ENCODE data around the gene LNX1. TPM values are rescaled to one million over a fixed set of nuclear protein-coding genes. Genes with fewer than 3 reads are reported as not detected.

The LNX1 gene
- total RNA-seq, 1 experiment from 2014 or later, result 3.3 TPM

- TF ChIP-seq, protein P1, sequence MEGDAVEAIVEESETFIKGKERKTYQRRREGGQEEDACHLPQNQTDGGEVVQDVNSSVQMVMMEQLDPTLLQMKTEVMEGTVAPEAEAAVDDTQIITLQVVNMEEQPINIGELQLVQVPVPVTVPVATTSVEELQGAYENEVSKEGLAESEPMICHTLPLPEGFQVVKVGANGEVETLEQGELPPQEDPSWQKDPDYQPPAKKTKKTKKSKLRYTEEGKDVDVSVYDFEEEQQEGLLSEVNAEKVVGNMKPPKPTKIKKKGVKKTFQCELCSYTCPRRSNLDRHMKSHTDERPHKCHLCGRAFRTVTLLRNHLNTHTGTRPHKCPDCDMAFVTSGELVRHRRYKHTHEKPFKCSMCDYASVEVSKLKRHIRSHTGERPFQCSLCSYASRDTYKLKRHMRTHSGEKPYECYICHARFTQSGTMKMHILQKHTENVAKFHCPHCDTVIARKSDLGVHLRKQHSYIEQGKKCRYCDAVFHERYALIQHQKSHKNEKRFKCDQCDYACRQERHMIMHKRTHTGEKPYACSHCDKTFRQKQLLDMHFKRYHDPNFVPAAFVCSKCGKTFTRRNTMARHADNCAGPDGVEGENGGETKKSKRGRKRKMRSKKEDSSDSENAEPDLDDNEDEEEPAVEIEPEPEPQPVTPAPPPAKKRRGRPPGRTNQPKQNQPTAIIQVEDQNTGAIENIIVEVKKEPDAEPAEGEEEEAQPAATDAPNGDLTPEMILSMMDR (IDR thresholded peaks at IDR 0.05 in 2 of 3, conservative IDR thresholded peaks at IDR 0.05 in 1 of 3; ENCODE audit: borderline replicate concordance in 1 of 3, insufficient read depth in 1 of 3, low read depth in 2 of 3, low read length in 2 of 3), result no peak
- TF ChIP-seq SIN3A (IDR thresholded peaks at IDR 0.05; ENCODE audit: low read depth) (no peak), ZFX (IDR thresholded peaks at IDR 0.05) (no peak), FOSL1 (IDR thresholded peaks at IDR 0.05; ENCODE audit: low read depth) (no peak), ELF1 (IDR thresholded peaks at IDR 0.05; ENCODE audit: borderline replicate concordance, low read depth) (no peak), ZNF274 (IDR thresholded peaks at IDR 0.05; ENCODE audit: low read depth, low read length) (no peak), EZH2 (IDR thresholded peaks at IDR 0.05) (no peak), TCF7L2 (IDR thresholded peaks at IDR 0.05; ENCODE audit: borderline replicate concordance, extremely low read depth, insufficient read depth, insufficient read length) (no peak), JUND (IDR thresholded peaks at IDR 0.05) (no peak), EGR1 (IDR thresholded peaks at IDR 0.05; ENCODE audit: low read depth) (no peak), EZH2phosphoT487 (IDR thresholded peaks at IDR 0.05; ENCODE audit: borderline replicate concordance) (no peak)
Observed at GRCh38 chr4:53477636-53478035, 113.7 kb downstream of the LNX1 start (continued).

- no peaks in the 10 kb centered on the region for H3K27me3 ChIP-seq (ENCODE audit: insufficient read depth, low read length)
- H3K9ac ChIP-seq (ENCODE audit: low read length), result no peak overlapping the region
- no peak for ATAC-seq
- no peaks in the 10 kb centered on the region for H4K20me1 ChIP-seq (ENCODE audit: insufficient read depth)
- no peaks in the 10 kb centered on the region for H3K79me2 ChIP-seq (ENCODE audit: insufficient read depth, low read length)
- peaks cover 0 to 13% of the 10 kb centered on the region in 2 experiments; a peak in 2 of 4 replicates for H3K4me1 ChIP-seq (ENCODE audit: control insufficient read depth in 1 of 2, insufficient read depth in 2 of 2, low read length in 2 of 2)
- no peaks in the 10 kb centered on the region for H3K9me3 ChIP-seq (ENCODE audit: control insufficient read depth in 1 of 2, insufficient read depth in 1 of 2, low read depth in 1 of 2, low read length in 2 of 2)
- no peak overlapping the region for H2AFZ ChIP-seq (ENCODE audit: low read depth, low read length, poor library complexity, severe bottlenecking)
- no peak overlapping the region for H3K4me3 ChIP-seq (replicated peaks in 1 of 2; ENCODE audit: low read depth in 1 of 2, low read length in 2 of 2)
- H3K4me2 ChIP-seq (ENCODE audit: low read length), result no peak overlapping the region
- ChIA-PET CTCF (no interaction called here), POLR2A (interaction anchor here (0.6 kb wide), 1 partner anchor 13 kb away, joined by 3 read pairs; no protein-coding TSS in a partner anchor), RAD21 (ENCODE audit: low non-redundant PET in 1 of 2, low total read pairs in 2 of 2, uncharacterized antibody in 2 of 2, unreplicated experiment in 2 of 2) (interaction anchor here in 1 of 2 experiments (0.6 kb wide), 1 partner anchor 52 kb away, joined by 4 read pairs; no protein-coding TSS in a partner anchor)
- no peaks in the 10 kb centered on the region for H3K36me3 ChIP-seq (ENCODE audit: control insufficient read depth in 1 of 2, insufficient read depth in 2 of 2, low read length in 2 of 2)
- intact Hi-C loops (cut with micrococcal nuclease), result no loop called here
- no peak overlapping the region for H3K27ac ChIP-seq (ENCODE audit: low read depth, low read length)
- no TSS peak for BruUV-seq (replicated peaks)
- TF ChIP-seq EGR1 (IDR thresholded peaks at IDR 0.05; ENCODE audit: low read depth) (no peak), ELF1 (IDR thresholded peaks at IDR 0.05; ENCODE audit: borderline replicate concordance, low read depth) (no peak), ZBTB33 (IDR thresholded peaks at IDR 0.05; ENCODE audit: extremely low read depth, insufficient replicate concordance, low read length) (no peak), TCF7L2 (IDR thresholded peaks at IDR 0.05; ENCODE audit: borderline replicate concordance, extremely low read depth, insufficient read depth, insufficient read length) (no peak), CBX3 (IDR thresholded peaks at IDR 0.05; ENCODE audit: low read depth) (no peak)
- TF ChIP-seq, protein P2, sequence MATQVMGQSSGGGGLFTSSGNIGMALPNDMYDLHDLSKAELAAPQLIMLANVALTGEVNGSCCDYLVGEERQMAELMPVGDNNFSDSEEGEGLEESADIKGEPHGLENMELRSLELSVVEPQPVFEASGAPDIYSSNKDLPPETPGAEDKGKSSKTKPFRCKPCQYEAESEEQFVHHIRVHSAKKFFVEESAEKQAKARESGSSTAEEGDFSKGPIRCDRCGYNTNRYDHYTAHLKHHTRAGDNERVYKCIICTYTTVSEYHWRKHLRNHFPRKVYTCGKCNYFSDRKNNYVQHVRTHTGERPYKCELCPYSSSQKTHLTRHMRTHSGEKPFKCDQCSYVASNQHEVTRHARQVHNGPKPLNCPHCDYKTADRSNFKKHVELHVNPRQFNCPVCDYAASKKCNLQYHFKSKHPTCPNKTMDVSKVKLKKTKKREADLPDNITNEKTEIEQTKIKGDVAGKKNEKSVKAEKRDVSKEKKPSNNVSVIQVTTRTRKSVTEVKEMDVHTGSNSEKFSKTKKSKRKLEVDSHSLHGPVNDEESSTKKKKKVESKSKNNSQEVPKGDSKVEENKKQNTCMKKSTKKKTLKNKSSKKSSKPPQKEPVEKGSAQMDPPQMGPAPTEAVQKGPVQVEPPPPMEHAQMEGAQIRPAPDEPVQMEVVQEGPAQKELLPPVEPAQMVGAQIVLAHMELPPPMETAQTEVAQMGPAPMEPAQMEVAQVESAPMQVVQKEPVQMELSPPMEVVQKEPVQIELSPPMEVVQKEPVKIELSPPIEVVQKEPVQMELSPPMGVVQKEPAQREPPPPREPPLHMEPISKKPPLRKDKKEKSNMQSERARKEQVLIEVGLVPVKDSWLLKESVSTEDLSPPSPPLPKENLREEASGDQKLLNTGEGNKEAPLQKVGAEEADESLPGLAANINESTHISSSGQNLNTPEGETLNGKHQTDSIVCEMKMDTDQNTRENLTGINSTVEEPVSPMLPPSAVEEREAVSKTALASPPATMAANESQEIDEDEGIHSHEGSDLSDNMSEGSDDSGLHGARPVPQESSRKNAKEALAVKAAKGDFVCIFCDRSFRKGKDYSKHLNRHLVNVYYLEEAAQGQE (IDR thresholded peaks at IDR 0.05; ENCODE audit: low read depth), result no peak
- DNase-seq (ENCODE audit: low read depth, low spot score), result no peak
- H3K9me2 ChIP-seq (ENCODE audit: insufficient read depth), result no peaks in the 10 kb centered on the region
Observed at GRCh38 chr4:53477038-53477565, 114.2 kb downstream of the LNX1 start.

All from HCT116 (cell line).